Measurements from ENCODE around the gene ALG10. TPM values are rescaled to one million over a fixed set of nuclear protein-coding genes. Genes with fewer than 3 reads are reported as not detected.
"Not testable (repeated sequence)": the region's sequence is repeated elsewhere in the genome, so short reads cannot be mapped to it uniquely, and the experiment has no call there.

Gene ALG10
- total RNA-seq, 1 donor from 2014 or later, result 20.4 TPM

DNA sequence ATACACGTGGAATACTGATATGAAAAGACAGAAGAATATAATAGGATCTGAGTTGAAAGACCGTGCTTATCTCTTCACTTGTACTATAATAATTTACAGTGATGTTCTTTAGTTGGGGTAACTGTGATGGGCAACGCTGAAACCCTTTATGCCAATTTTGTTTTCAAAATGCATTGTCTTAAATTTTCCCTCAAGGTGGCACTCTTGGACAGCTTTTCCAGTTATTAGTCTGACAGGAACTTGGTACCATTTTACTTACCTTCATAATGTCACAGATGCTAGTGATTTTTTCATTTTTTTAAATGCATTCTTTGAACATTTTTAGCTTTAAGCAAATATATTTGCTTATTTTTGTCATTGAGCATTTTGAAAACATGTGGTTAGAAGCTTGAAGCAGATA lies 16.1 kb downstream of the ALG10 start:
- H3K36me3 Mint-ChIP-seq (ENCODE audit: low read depth); H3K27ac Mint-ChIP-seq; H3K27me3 Mint-ChIP-seq (ENCODE audit: low read depth); DNase-seq (ENCODE audit: low spot score); H3K4me3 Mint-ChIP-seq (ENCODE audit: low read depth); H3K9me3 Mint-ChIP-seq; H3K4me1 Mint-ChIP-seq (ENCODE audit: low read depth): not testable (repeated sequence)
- intact Hi-C loops (cut with micrococcal nuclease), result loop anchor here (10.0 kb wide), 1 partner anchor 86 kb away; no protein-coding TSS in a partner anchor

DNA sequence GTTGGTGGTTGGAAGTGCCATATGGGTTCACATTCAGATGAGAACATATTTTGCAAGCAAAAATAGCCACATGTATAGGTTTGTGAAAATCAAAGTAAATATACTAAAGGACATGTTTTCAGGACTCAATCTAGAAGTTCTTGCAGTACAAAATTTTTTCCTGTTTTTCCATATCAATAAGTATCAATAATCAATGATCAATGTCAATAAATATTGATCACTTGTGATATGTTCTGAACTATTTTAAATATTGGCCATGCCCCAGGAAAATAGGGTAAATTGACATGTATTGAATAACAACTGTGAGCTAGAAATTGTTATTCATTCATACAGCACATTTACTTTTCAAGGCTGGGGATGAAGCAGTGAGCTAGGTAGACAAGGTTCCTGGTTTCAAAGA lies 24.3 kb downstream of the ALG10 start:
- DNase-seq (ENCODE audit: low spot score), result no peak
- intact Hi-C loops (cut with micrococcal nuclease), result no loop called here
- Mint-ChIP-seq H3K4me1 (ENCODE audit: low read depth) (no peaks in the 10 kb centered on the region), H3K27ac (no peak overlapping the region), H3K4me3 (ENCODE audit: low read depth) (no peak overlapping the region), H3K36me3 (ENCODE audit: low read depth) (no peaks in the 10 kb centered on the region), H3K9me3 (peaks cover 31% of the 10 kb centered on the region), H3K27me3 (ENCODE audit: low read depth) (no peaks in the 10 kb centered on the region)

DNA sequence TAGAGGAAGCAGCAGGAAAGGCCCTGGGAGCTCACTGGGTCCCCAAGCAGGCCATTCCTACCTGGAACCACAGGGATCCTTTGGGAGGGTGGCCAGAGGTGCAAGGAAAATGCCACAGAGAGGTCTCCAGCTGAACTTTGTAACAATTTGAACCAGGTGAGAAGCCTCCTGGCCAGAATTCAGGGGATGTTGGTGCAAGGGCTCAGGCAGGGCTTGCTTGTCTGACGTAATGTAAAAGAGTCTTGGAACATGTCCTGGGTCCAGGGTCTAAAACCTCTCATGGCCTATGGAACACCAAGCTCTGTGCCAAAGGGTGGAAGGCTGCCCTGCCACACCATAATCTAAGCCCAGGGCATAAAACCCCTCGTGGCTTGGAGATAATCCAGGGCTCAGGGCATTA lies 25.6 kb downstream of the ALG10 start:
- not testable (repeated sequence) for DNase-seq (ENCODE audit: low spot score); H3K4me1 Mint-ChIP-seq (ENCODE audit: low read depth); H3K27me3 Mint-ChIP-seq (ENCODE audit: low read depth)

DNA sequence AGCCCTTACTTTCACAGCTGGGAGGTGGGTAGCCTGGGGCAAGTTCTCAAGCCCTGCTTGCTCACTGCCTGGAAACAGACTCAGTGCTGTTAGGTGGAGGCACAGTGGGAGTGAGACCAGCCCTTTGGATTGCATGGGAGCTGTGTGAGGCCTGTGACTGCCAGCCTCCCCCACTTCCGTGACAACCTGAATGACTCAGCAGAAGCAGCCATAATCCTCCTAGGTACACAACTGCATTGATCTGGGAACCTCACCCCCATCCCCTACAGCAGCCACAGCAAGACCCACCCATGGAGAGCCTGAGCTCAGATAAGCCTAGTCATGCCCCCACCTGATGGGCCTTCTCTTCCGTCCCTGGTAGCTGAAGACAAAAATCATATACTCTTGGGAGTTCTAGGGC lies 26.4 kb downstream of the ALG10 start:
- peaks cover 40% of the 10 kb centered on the region for H3K9me3 Mint-ChIP-seq
- no peaks in the 10 kb centered on the region for H3K36me3 Mint-ChIP-seq (ENCODE audit: low read depth)
- intact Hi-C loops (cut with micrococcal nuclease), result no loop called here

More for the DNA sequence above, 25.6 kb downstream of the ALG10 start:
- intact Hi-C loops (cut with micrococcal nuclease); H3K4me3 Mint-ChIP-seq (ENCODE audit: low read depth); H3K27ac Mint-ChIP-seq; H3K36me3 Mint-ChIP-seq (ENCODE audit: low read depth): not testable (repeated sequence)
- peaks cover 36% of the 10 kb centered on the region for H3K9me3 Mint-ChIP-seq

DNA sequence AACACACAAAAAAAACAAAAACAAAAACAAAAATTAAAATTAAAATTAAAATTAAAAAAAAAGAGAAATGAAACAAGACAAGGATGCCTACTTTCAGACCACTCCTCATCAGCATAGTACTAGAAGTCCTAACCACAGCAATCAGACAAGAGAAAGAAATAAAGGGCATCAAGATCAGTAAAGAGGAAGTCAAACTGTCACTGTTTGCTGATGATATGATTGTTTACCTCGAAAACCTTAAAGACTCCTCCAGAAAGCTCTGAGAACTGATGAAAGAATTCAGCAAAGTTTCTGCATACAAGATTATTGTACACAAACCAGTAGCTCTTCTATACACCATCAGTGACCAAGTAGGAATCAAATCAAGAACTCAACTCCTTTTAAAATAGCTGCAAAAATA lies 29.2 kb downstream of the ALG10 start:
- Mint-ChIP-seq H3K27ac (no peak overlapping the region), H3K9me3 (peaks cover 40% of the 10 kb centered on the region), H3K4me3 (ENCODE audit: low read depth) (no peak overlapping the region), H3K4me1 (ENCODE audit: low read depth) (peaks cover 3% of the 10 kb centered on the region), H3K36me3 (ENCODE audit: low read depth) (no peaks in the 10 kb centered on the region), H3K27me3 (ENCODE audit: low read depth) (no peaks in the 10 kb centered on the region)
- intact Hi-C loops (cut with micrococcal nuclease), result no loop called here
- no peak for DNase-seq (ENCODE audit: low spot score)

More for the DNA sequence above, 26.4 kb downstream of the ALG10 start:
- Mint-ChIP-seq H3K27ac (no peak overlapping the region), H3K4me3 (ENCODE audit: low read depth) (no peak overlapping the region), H3K27me3 (ENCODE audit: low read depth) (no peaks in the 10 kb centered on the region), H3K4me1 (ENCODE audit: low read depth) (no peaks in the 10 kb centered on the region)
- no peak for DNase-seq (ENCODE audit: low spot score)

DNA sequence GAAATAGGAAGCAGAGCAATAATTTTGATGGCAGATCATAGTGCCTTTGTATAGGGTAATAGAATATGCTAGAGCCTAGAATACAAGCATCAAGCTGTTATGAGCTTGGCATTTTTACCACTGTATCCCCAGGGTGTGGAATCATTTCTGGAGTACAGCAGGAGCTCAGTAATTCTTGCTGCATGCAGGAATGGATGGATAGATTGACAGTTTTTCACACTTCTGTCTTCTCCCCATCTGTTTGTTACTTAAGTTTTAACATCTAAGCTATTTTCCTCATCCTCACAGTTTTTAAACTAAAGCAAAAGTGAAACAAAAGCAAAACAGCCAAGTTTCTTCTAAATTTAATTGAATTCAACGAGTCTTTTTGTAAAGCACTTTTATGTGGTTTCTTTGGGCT lies 32.6 kb downstream of the ALG10 start:
- Mint-ChIP-seq H3K27ac (no peak overlapping the region), H3K4me1 (ENCODE audit: low read depth) (peaks cover 3% of the 10 kb centered on the region), H3K27me3 (ENCODE audit: low read depth) (no peaks in the 10 kb centered on the region), H3K36me3 (ENCODE audit: low read depth) (no peaks in the 10 kb centered on the region), H3K4me3 (ENCODE audit: low read depth) (no peak overlapping the region), H3K9me3 (peaks cover 19% of the 10 kb centered on the region)
- no peak for DNase-seq (ENCODE audit: low spot score)
- intact Hi-C loops (cut with micrococcal nuclease), result no loop called here
